SW 1271 (cell line): ENCODE measurements around the gene KLF3.

ENCODE experiments used
- DNase-seq, 2 experiments: peaks; one replicate each; lab custom pipeline; 2025; lab: John Stamatoyannopoulos, UW

The KLF3 gene

DNA sequence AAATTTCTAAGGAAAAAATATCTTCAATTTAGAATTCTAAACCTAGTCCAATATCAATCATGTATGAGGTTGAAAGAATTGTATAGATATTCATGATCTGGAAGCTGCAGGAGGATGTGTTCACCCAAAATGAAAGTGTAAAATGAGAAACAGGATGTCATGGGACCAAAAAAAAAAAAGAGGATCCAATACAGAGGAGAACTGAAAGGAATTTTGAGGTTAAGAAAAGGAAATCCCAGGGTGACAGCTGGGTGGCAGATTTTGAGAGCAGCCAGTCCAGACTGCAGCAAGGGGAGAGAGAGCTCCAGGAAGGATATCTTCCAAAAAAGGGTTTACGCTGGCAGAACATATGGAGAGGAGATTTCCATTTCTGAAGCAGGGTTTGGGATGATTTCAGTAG lies 79.9 kb downstream of the KLF3 start:
- no peak for DNase-seq

DNA sequence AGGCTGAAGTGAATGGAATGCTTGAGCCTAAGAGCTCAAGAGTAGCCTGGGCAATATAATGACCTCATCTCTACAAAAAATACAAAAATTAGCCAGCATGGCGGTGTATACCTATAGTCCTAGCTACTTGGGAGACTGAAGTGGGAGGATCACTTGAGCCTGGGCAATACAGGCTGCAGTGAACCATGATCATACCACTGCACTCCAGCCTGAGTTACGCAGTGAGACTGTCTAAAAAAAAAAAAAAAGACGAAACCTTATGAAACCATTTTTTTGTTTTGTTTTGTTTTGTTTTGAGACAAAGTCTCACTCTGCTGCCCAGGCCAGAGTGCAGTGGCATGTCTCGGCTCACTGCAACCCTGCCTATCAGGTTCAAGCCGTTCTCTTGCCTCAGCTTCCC lies 81.9 kb downstream of the KLF3 start:
- DNase-seq = no peak

DNA sequence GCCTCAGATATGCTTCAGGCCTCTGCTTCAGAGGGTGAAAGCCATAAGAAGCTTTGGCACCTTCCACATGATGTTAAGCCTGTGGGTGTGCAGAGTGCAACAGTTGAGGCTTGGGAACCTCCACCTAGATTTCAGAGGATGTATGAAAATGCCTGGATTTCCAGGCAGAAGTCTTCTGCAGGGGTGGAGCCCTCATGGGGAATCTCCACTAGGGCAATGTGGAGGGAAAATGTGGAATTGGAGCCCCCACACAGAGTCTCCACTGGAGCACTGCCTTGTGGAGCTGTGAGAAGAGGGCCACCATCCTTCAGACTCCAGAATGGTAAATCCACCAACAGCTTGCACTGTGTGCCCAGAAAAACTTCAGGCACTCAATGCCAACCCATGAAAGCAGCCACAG lies 83.6 kb downstream of the KLF3 start:
- no peak for DNase-seq

DNA sequence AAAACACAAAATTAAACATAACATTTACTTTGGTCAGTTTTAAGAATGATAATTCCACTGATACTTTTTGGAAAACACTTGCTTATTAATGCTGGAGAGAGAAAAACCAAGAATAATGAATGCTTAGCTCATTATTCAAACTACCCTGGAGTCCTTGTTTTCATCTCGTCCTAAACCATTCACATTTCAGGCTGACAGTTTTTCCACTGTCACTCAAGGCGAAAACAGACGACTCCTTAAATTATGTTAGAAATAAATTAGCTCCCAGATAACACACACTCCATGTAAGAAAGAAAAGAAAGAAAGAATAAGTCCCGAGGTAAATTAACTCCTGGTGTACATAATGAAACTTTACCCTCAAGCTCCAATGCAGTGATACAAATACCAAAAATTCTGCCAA lies 85.3 kb downstream of the KLF3 start:
- no peak for DNase-seq
